HG03039 (cell line): ENCODE measurements around the gene ZNF740.
"Not testable (repeated sequence)": the region's sequence is repeated elsewhere in the genome, so short reads cannot be mapped to it uniquely, and the experiment has no call there.

Experiments used
- ATAC-seq: cut with Tn5 transposase; IDR thresholded peaks from one replicate; pipeline ENCODE4 v1.9.1; 2021; ENCODE audit warnings: mild to moderate bottlenecking, moderate library complexity; ENCODE audit not compliant: unreplicated experiment

The ZNF740 gene

DNA sequence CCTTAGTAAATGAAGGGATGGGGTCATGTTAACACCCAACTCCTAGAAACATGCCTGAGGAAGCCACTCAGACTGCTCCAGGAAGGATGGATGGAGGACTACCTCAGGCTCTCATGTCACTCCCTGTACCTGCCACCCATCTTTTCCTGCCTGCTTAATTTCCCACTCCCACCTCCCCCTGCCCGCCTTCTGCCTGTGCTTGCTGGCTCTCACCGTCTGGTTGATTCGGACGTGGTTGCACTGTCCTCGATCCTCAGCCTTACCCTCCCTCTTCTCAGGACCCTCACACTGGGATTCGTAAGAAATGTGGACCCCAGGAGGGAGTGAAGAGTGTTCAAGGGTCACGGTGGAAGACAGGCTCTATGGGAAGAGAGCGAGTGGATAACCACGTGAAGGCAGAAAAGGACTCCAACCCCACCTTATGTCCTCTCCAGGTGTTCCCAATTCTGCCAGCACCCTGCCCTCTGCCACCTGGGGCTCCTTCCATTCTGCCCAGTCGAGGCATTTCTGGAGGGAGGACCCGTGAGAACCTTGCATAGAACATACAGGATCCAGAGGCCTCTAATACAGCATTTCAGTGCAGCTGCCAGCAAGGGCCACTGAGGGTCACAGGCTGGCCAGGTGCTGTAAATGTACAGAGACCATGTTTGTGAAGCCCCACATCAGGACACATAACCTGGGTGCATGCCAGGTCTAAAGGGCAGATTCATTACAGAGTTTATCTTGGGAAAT, 13.6 kb downstream of the ZNF740 start:
- ATAC-seq, result no peak

- no peak for ATAC-seq
Observed at GRCh38 chr12:53194973-53195372, 14.5 kb downstream of the ZNF740 start.

- ATAC-seq, result no peak
Observed at GRCh38 chr12:53195516-53196420, 15.2 kb downstream of the ZNF740 start.

- no peak for ATAC-seq
Observed at GRCh38 chr12:53196486-53196885, 16.0 kb downstream of the ZNF740 start.

DNA sequence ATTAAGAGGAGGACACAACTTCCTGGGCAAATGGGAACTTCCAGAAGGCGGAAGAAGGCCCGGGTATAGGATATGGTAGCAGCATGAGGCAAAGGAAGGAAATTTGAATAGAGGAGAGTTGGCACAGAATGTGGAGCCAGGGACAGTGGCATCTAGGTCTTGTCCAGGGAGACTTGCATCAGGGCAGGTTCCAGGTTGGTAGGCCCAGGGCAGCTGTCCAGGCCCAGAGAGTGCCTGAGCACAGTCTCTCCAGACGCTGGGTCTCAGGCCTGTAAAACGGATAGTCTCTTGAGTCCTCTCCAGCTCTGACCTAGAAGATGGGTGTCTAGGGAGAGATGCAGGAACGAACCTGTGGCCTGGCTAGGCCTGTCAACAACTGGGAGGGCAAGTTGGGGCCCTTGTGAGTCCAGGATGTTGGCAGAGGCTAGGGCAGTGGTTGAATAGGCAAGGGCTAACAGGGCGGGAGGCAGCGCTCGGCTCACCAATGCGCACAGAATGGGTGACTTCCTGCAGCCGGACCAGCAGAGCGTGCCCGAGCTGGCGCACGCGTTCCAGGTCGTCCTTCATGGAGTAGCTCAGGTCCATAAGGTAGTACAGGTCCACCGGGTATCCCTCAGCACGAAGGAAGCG, 16.6 kb downstream of the ZNF740 start:
- ATAC-seq, result no peak

- no peak for ATAC-seq
Observed at GRCh38 chr12:53198486-53199110, 18.1 kb downstream of the ZNF740 start.

GRCh38 chr12:53199700-53200099, 19.2 kb downstream of the ZNF740 start:
- no peak for ATAC-seq

DNA sequence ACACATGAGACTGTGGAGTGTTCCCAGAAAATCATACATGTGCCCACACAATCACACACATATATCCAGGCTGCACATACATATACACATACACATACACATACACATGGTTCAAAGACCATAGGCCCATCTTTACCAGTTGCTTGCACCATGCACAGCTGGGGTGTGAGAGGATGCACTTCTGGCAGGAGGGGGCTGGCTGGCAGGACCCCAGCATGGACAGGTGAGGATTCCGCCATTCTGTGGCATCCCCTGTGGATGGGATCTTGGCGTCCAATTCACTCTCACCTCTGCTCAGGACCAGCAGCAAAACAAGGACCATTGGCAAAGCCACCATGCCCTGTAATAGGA, 19.6 kb downstream of the ZNF740 start:
- peak; percentile 6 for ATAC-seq

GRCh38 chr12:53200458-53201176, 20.1 kb downstream of the ZNF740 start:
- peak; percentile 37 for ATAC-seq

DNA sequence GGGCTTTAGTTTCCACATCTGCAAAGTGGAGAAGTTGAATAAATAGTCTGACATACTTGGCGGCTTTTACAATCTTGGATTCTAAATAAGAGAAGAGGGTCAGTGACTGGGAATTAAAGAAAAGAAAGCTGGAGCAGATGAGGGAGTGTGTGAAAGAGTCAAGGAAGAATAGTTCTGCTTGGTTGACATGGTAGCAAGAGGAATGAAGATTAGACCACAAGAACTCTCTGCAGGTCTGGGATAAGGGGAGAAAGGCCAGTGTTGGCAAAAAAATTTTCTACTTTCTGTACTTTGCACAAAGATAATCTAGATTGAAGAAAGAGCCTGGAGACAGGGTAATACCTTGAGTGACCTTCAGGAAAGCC, 20.6 kb downstream of the ZNF740 start:
- ATAC-seq, result no peak

GRCh38 chr12:53201639-53202038, 21.1 kb downstream of the ZNF740 start:
- ATAC-seq, result no peak

DNA sequence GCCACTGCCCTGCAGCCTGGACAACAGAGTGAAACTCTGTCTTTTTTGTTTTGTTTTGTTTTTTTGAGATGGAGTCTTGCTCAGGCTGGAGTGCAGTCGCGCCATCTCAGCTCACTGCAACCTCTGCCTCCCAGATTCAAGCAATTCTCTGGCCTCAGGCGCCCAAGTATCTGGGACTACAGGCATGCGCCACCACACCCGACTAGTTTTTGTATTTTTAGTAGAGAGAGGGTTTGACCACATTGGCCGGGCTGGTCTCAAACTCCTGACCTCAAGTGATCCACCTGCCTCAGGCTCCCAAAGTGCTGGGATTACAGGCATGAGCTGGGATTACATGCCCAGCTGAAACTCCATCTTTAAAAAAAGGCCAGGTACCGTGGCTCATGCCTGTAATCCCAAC, 21.8 kb downstream of the ZNF740 start:
- not testable (repeated sequence) for ATAC-seq

DNA sequence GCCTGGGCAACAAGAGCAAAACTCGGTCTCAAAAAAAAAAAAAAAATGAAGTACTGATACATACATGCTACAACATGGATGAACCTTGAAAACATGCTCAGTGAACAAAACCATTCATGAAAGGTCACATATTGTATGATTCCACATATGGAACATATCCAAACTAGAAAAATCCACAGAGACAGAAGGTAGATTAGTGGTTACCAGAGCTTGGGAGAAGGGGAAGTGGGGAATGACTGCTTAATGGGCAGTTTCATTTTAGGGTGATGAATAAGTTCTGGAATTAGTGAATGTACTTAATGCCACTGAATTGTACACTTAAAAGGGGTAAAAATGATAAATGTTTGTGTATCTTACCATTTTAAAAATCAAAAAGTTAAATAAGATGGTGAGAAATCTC, 23.8 kb downstream of the ZNF740 start:
- ATAC-seq, result no peak

DNA sequence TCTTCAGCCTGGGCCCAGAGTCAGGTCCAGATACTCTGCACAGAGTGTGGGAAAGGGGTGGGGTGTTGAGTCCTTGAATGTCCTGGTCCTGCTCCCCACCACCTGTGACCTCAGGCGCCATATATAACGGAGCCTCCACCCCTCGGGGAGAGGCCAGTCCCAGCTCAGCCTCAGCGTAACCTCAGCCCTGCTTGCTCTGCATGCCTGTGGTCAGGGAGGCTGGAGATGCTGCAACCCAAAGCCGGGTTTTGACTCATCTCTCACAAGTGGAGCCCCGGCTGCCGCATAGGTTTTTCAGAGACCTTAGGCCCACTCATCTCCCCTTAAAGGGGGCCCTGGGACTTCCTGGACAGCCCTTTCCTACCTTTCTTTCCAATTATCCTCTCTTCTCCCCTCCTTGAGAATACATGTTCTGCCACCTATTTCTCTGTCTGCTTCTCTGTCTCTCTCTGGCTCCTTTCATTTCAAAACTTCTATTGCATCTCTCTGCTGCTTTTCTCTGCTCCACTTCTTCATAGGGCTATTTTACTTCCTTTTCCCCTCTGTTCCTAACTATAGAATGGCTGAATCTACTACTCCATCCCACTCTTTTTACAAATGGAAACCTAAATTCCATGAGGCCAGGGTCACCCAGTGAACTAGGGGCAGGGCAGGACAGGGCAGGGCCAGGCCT, 25.4 kb downstream of the ZNF740 start:
- peak; percentile 52 for ATAC-seq

- ATAC-seq, result peak; percentile 44
Observed at GRCh38 chr12:53207042-53207441, 26.5 kb downstream of the ZNF740 start, which contains the start of gene ITGB7. Gene ITGB7 (minus strand): TSS chr12:53207251. CDS start chr12:53200443, 6,808 bp downstream.

DNA sequence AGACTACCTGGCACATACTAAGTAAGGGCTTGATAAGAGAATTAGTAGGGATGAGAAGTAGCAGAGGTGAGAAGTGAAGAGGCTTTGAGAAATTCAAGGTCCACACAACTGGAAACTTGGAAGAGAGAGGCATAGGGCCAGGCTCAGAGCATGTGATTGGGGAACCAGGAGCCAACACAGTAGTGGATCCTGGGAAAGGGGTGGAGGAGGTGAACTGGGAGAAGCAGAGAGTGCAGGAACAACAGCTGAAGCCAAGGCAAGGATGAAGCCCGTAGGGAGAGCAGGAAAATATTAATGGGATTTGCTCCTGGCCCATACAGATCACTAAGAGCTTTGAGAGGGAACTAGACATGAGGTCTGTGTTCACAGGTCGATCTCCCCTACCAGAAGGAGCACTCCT, 27.9 kb downstream of the ZNF740 start:
- no peak for ATAC-seq

GRCh38 chr12:53208877-53209463, 28.4 kb downstream of the ZNF740 start:
- no peak for ATAC-seq

GRCh38 chr12:53210843-53211242, 30.3 kb downstream of the ZNF740 start:
- ATAC-seq, result no peak

DNA sequence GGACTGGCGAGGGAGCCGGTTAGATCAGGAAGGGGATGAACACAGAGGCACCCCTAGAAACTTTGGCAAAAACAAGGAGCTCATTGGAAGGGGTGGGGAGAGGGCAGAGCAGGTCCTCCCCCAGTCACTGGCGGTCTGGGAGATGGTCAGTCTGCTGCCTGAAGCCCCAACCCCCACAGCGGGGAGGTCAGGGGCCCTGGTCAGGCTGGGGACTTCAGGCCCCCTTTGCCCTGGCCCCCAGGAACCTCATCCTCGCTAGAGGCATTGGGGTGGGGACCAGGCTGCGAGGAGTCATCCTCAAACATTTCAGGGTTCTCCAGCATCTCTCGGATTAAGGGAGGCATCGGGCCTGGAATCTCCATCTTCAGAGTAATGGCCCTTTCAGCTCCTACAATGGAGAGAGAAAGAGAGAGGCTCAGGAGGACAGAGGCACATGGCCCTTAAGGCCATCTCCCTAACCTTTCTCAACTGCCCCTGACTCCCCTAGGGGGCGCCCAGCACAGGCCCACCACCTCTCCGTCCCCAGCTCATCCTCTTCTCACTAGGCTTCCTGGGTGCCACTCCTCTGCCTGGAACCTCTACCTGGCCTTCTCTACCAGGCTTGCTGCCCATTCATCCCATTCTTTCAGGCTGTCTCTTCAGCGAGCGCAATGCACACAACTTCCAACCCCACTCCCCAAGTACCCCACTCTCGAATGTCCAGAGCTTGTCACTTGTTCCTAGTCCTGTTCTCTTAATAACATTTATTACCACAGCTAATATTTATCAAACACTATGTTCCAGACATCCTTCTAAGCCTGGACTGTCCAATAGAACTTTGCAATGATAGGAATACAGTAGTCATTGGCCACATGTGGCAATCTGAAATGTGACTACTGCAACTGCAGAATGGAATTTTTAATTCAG, 31.2 kb downstream of the ZNF740 start:
- no peak for ATAC-seq
